Fibroblast of the aortic adventitia (primary cell): Measurements from ENCODE around the gene ARHGEF9. TPM values are rescaled to one million over a fixed set of nuclear protein-coding genes. Genes with fewer than 3 reads are reported as not detected.

Experiments used
- DNase-seq: peaks from one replicate; pipeline ENCODE4 v3.0.0-alpha.2; 2010; ENCODE audit warnings: low read depth
- H3K4me3 ChIP-seq: 2 replicates; pipeline ENCODE4 v1.5.1; 2011; ENCODE audit warnings: low read depth, mild to moderate bottlenecking, control low read depth, low read length, moderate library complexity
- CTCF ChIP-seq: IDR thresholded peaks from 2 replicates; pipeline ENCODE4 v1.5.1; 2011; ENCODE audit warnings: mild to moderate bottlenecking, low read length, control low read depth, inconsistent platforms; ENCODE audit not compliant: insufficient read depth
- total RNA-seq: library from RNA; depleted of rRNA; stranded (reverse); fragments of >200 nt; gene quantifications from 2 replicates; pipeline ENCODE4 v1.2.3, GENCODE V29; 2012; ENCODE audit warnings: low replicate concordance

The ARHGEF9 gene
- total RNA-seq, 1 donor = 13.8 TPM

- TF ChIP-seq CTCF = no peak
- H3K4me3 ChIP-seq = no peak overlapping the region
- no peak for DNase-seq
Observed at GRCh38 chrX:63675716-63676115, 109.3 kb downstream of the ARHGEF9 start.

GRCh38 chrX:63673896-63674295 is 111.1 kb downstream of the ARHGEF9 start:
- TF ChIP-seq CTCF = no peak
- DNase-seq = no peak
- H3K4me3 ChIP-seq = no peak overlapping the region

DNA sequence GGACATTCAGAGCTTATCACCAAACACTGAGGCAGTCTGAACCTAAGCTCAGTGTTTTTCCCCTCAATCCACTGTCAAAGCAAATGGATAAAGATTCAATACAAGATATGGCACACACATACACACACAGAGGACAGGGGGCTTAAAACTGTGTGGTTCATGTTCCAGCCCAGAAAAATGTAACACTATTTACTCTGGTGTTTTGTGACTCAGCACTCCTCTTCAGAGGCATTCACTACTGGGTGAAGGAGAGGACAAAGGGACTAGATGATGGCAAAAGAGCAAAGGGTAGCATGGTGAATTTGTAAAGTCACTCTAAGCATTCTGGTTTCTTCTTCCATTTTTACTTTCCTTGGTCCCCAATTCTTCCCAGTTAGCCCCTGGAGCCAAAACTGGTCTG is 120.3 kb downstream of the ARHGEF9 start:
- H3K4me3 ChIP-seq = no peak overlapping the region
- DNase-seq = no peak
- no peak for TF ChIP-seq CTCF

GRCh38 chrX:63664083-63664482 is 120.9 kb downstream of the ARHGEF9 start:
- H3K4me3 ChIP-seq = no peak overlapping the region
- TF ChIP-seq CTCF = no peak
- peak; percentile 31 for DNase-seq

DNA sequence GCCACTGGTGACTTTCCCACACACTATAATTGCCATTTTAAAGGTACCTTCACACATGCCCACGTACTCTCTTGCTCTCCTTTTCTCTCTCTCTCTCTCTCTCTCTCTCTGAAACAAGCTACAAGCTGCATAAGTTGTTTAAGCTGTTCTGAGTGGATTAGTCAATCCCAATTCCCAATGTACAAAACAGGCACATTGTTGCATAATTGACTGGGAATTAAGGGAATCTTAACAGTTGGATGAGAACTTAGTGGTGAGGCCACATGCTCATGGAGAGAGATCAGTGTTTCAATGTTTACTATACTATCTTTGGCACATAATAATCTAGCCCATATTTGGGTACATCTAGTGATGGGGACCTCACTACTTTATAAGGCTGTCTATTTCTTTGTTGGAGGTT is 123.3 kb downstream of the ARHGEF9 start:
- no peak for DNase-seq
- no peak for TF ChIP-seq CTCF
- no peak overlapping the region for H3K4me3 ChIP-seq

GRCh38 chrX:63658920-63659319 is 126.1 kb downstream of the ARHGEF9 start:
- TF ChIP-seq CTCF = no peak
- DNase-seq = peak; percentile 18
- no peak overlapping the region for H3K4me3 ChIP-seq

DNA sequence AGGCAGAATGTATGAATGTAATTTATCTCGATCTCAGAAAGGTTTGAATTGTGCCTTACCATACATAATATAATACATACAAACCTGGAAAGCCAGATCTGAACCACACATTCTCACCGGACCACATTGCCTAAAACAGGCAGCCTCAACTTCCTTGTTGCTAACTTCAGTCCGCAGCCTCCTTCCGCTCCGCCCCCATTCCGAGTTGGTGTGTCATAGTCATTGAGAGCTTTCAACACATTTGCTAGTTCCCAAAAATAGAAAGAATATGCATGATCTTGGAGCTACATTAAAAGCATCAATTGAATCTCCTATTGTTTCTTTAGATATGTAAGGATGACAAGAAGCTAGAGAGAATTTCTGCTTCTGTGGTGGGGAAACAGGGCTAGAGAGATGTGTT is 127.2 kb downstream of the ARHGEF9 start:
- peak; percentile 78 for DNase-seq
- H3K4me3 ChIP-seq = no peak overlapping the region
- TF ChIP-seq CTCF = no peak
